Measurements from ENCODE around the gene TTC36. TPM values are rescaled to one million over a fixed set of nuclear protein-coding genes. Genes with fewer than 3 reads are reported as not detected.

Gene TTC36
- total RNA-seq, 4 donors from 2014 or later: 0.55 to 3.8 TPM; not detected in 2

GRCh38 chr11:118537409-118537980, 10.2 kb downstream of the TTC36 start:
- Histone ChIP-seq H3K4me3 (no peak overlapping the region), H3K4me1 (no peaks in the 10 kb centered on the region), H3K27ac (no peak overlapping the region), H3K9me3 (no peaks in the 10 kb centered on the region), H3K36me3 (no peaks in the 10 kb centered on the region), H3K27me3 (no peaks in the 10 kb centered on the region)
- intact Hi-C loops (cut with DNase I; ENCODE audit: low total_unique reads) (no loop called here), in situ Hi-C loops (cut with MboI; ENCODE audit: low sequenced_read_pairs in 4 of 4) (no loop called here)
- DNase-seq (no peak), ATAC-seq (no peak)
- TF ChIP-seq POLR2A (IDR thresholded peaks at IDR 0.05) (no peak), CTCF (IDR thresholded peaks at IDR 0.05 in 4 of 5, conservative IDR thresholded peaks at IDR 0.05 in 1 of 5) (no peak)

GRCh38 chr11:118544010-118544646, 16.9 kb downstream of the TTC36 start:
- peaks cover 0 to 27% of the 10 kb centered on the region in 2 donors for H3K36me3 ChIP-seq
- intact Hi-C loops (cut with DNase I; ENCODE audit: low total_unique reads) (no loop called here), in situ Hi-C loops (cut with MboI; ENCODE audit: low sequenced_read_pairs in 4 of 4) (no loop called here)
- H3K4me1 ChIP-seq: no peaks in the 10 kb centered on the region
- DNase-seq: no peak
- no peak for TF ChIP-seq CTCF (IDR thresholded peaks at IDR 0.05 in 4 of 5, conservative IDR thresholded peaks at IDR 0.05 in 1 of 5)
- no peak for TF ChIP-seq POLR2A (IDR thresholded peaks at IDR 0.05)
- no peak overlapping the region for H3K27ac ChIP-seq
- no peaks in the 10 kb centered on the region for H3K9me3 ChIP-seq
- no peaks in the 10 kb centered on the region for H3K27me3 ChIP-seq
- no peak for ATAC-seq
- no peak overlapping the region for H3K4me3 ChIP-seq

GRCh38 chr11:118544647-118545010, 17.4 kb downstream of the TTC36 start:
- Histone ChIP-seq H3K4me1 (no peaks in the 10 kb centered on the region), H3K27me3 (no peaks in the 10 kb centered on the region), H3K9me3 (no peaks in the 10 kb centered on the region), H3K4me3 (no peak overlapping the region), H3K36me3 (peaks cover 0 to 27% of the 10 kb centered on the region in 2 donors), H3K27ac (no peak overlapping the region)
- no peak for TF ChIP-seq POLR2A (IDR thresholded peaks at IDR 0.05)
- in situ Hi-C loops (cut with MboI; ENCODE audit: low sequenced_read_pairs in 4 of 4) (no loop called here), intact Hi-C loops (cut with DNase I; ENCODE audit: low total_unique reads) (no loop called here)
- ATAC-seq: no peak
- no peak for DNase-seq

- no peak for DNase-seq
- no peak overlapping the region for H3K27ac ChIP-seq
- H3K36me3 ChIP-seq: peaks cover 0 to 27% of the 10 kb centered on the region in 2 donors
- ATAC-seq: no peak
- in situ Hi-C loops (cut with MboI; ENCODE audit: low sequenced_read_pairs in 4 of 4): no loop called here
- intact Hi-C loops (cut with DNase I; ENCODE audit: low total_unique reads): no loop called here
- H3K4me3 ChIP-seq: no peak overlapping the region
- H3K9me3 ChIP-seq: no peaks in the 10 kb centered on the region
- no peaks in the 10 kb centered on the region for H3K4me1 ChIP-seq
- TF ChIP-seq CTCF (IDR thresholded peaks at IDR 0.05 in 4 of 5, conservative IDR thresholded peaks at IDR 0.05 in 1 of 5): no peak
- TF ChIP-seq POLR2A (IDR thresholded peaks at IDR 0.05): no peak
- H3K27me3 ChIP-seq: no peaks in the 10 kb centered on the region
Observed at GRCh38 chr11:118545533-118545932, 18.3 kb downstream of the TTC36 start.

- in situ Hi-C loops (cut with MboI; ENCODE audit: low sequenced_read_pairs in 4 of 4): no loop called here
- DNase-seq: no peak
Observed at GRCh38 chr11:118547132-118547531, 19.9 kb downstream of the TTC36 start.

More at GRCh38 chr11:118547132-118547531, 19.9 kb downstream of the TTC36 start:
- Histone ChIP-seq H3K4me3 (no peak overlapping the region), H3K27me3 (no peaks in the 10 kb centered on the region), H3K9me3 (no peaks in the 10 kb centered on the region), H3K36me3 (peaks cover 0 to 41% of the 10 kb centered on the region in 2 donors), H3K4me1 (no peaks in the 10 kb centered on the region), H3K27ac (no peak overlapping the region)
- TF ChIP-seq CTCF (IDR thresholded peaks at IDR 0.05 in 4 of 5, conservative IDR thresholded peaks at IDR 0.05 in 1 of 5): no peak
- no peak for TF ChIP-seq POLR2A (IDR thresholded peaks at IDR 0.05)
- intact Hi-C loops (cut with DNase I; ENCODE audit: low total_unique reads): no loop called here
- no peak for ATAC-seq

All from gastrocnemius medialis (tissue), 4 donors.